Upper lobe of right lung (tissue), 1 donor: ENCODE measurements around the gene PPP1R3G. TPM values are rescaled to one million over a fixed set of nuclear protein-coding genes. Genes with fewer than 3 reads are reported as not detected.

Experiments
- ATAC-seq: fragments of 200-7000 bp; cut with Tn5 transposase; one replicate; pipeline ENCODE4 v1.9.1; 2020; ENCODE audit warnings: mild to moderate bottlenecking, moderate library complexity
- DNase-seq: peaks from one replicate; pipeline ENCODE4 v3.0.0-alpha.2; 2020
- H3K27ac ChIP-seq: fragments of 200-600 bp; one replicate; pipeline ENCODE4 v1.8.0; 2022
- H3K27me3 ChIP-seq: fragments of 200-600 bp; one replicate; pipeline ENCODE4 v1.8.0; 2022; ENCODE audit warnings: mild to moderate bottlenecking
- H3K36me3 ChIP-seq: fragments of 200-600 bp; one replicate; pipeline ENCODE4 v1.8.0; 2022
- H3K4me1 ChIP-seq: fragments of 200-600 bp; one replicate; pipeline ENCODE4 v1.8.0; 2022
- H3K4me3 ChIP-seq: fragments of 200-600 bp; one replicate; pipeline ENCODE4 v1.8.0; 2022; ENCODE audit warnings: mild to moderate bottlenecking
- H3K9me3 ChIP-seq: fragments of 200-600 bp; one replicate; pipeline ENCODE4 v1.8.0; 2022
- intact Hi-C: fragments of 100-400 bp; cut with DNase I; formaldehyde crosslinking; loops from one replicate; pipeline ENCODE4 v1.11.0; 2022
- total RNA-seq: library from RNA; stranded (reverse); fragmentation: NEBNext Ultra II Directional; extraction: Animal tissue kit (Norgen Biotek cat#: 25700); gene quantifications from one replicate; pipeline ENCODE4 v1.2.1, GENCODE V29; 2021
- TF ChIP-seq, protein P1 (sequence below): fragments of 200-600 bp; IDR thresholded peaks from one replicate; pipeline ENCODE4 v1.8.0; 2022; ENCODE audit warnings: antibody characterized with exemption
- donor health status: DM: no; HTN: yes; CAD: no; lungs with severe emphysema.

The PPP1R3G gene
- total RNA-seq, 1 donor from 2014 or later = 0.46 TPM

GRCh38 chr6:5108536-5109150 is 23.5 kb downstream of the PPP1R3G start:
- H3K27me3 ChIP-seq = no peaks in the 10 kb centered on the region
- TF ChIP-seq, protein P1, sequence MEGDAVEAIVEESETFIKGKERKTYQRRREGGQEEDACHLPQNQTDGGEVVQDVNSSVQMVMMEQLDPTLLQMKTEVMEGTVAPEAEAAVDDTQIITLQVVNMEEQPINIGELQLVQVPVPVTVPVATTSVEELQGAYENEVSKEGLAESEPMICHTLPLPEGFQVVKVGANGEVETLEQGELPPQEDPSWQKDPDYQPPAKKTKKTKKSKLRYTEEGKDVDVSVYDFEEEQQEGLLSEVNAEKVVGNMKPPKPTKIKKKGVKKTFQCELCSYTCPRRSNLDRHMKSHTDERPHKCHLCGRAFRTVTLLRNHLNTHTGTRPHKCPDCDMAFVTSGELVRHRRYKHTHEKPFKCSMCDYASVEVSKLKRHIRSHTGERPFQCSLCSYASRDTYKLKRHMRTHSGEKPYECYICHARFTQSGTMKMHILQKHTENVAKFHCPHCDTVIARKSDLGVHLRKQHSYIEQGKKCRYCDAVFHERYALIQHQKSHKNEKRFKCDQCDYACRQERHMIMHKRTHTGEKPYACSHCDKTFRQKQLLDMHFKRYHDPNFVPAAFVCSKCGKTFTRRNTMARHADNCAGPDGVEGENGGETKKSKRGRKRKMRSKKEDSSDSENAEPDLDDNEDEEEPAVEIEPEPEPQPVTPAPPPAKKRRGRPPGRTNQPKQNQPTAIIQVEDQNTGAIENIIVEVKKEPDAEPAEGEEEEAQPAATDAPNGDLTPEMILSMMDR = no peak
- no peak overlapping the region for H3K27ac ChIP-seq
- intact Hi-C loops = no loop called here
- no peaks in the 10 kb centered on the region for H3K9me3 ChIP-seq
- H3K36me3 ChIP-seq = no peaks in the 10 kb centered on the region
- DNase-seq (no peak), ATAC-seq (no peak)
- H3K4me3 ChIP-seq = no peak overlapping the region
- H3K4me1 ChIP-seq = no peaks in the 10 kb centered on the region

- no peak overlapping the region for H3K4me3 ChIP-seq
- intact Hi-C loops = no loop called here
- H3K4me1 ChIP-seq = no peaks in the 10 kb centered on the region
- DNase-seq (no peak), ATAC-seq (no peak)
- TF ChIP-seq, protein P1 = no peak
- H3K36me3 ChIP-seq = no peaks in the 10 kb centered on the region
- no peak overlapping the region for H3K27ac ChIP-seq
- no peaks in the 10 kb centered on the region for H3K27me3 ChIP-seq
- no peaks in the 10 kb centered on the region for H3K9me3 ChIP-seq
Observed at GRCh38 chr6:5109436-5109835, 24.3 kb downstream of the PPP1R3G start.

- Histone ChIP-seq H3K27ac (no peak overlapping the region), H3K4me1 (no peaks in the 10 kb centered on the region), H3K36me3 (no peaks in the 10 kb centered on the region), H3K27me3 (no peaks in the 10 kb centered on the region), H3K4me3 (no peak overlapping the region), H3K9me3 (no peaks in the 10 kb centered on the region)
- ATAC-seq (no peak), DNase-seq (no peak)
- intact Hi-C loops = no loop called here
- TF ChIP-seq, protein P1 = no peak
Observed at GRCh38 chr6:5110246-5110645, 25.1 kb downstream of the PPP1R3G start.

DNA sequence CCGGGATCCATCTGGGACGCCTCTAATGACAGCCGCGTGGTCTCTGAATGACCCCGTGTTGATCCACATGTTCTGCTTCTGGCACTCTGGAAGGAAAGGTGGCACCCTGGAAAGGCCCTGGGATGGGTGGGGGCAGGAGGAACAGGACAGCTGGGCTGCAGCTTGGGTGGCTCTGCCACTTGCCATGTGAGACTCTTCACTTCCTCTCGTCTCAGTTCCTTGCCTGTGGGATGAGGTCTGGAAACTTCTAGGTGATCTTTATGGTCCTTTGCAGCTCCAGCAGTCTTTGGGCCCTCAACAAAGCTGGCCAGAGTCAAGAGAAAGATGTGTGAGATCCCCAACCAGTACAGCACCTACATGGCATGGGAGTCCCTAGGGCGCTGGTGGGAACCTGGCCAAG is 26.5 kb downstream of the PPP1R3G start:
- no peak for ATAC-seq
- intact Hi-C loops = no loop called here
- H3K27me3 ChIP-seq = no peaks in the 10 kb centered on the region
- H3K9me3 ChIP-seq = no peaks in the 10 kb centered on the region
- H3K4me3 ChIP-seq = no peak overlapping the region
- TF ChIP-seq, protein P1 = no peak
- H3K4me1 ChIP-seq = no peaks in the 10 kb centered on the region
- H3K27ac ChIP-seq = no peak overlapping the region
- H3K36me3 ChIP-seq = no peaks in the 10 kb centered on the region
- no peak for DNase-seq

GRCh38 chr6:5112066-5112799 is 27.1 kb downstream of the PPP1R3G start:
- H3K4me1 ChIP-seq = no peaks in the 10 kb centered on the region
- no peaks in the 10 kb centered on the region for H3K27me3 ChIP-seq
- TF ChIP-seq, protein P1 = no peak
- DNase-seq = no peak
- intact Hi-C loops = no loop called here
- no peaks in the 10 kb centered on the region for H3K9me3 ChIP-seq
- H3K4me3 ChIP-seq = no peak overlapping the region
- ATAC-seq = no peak
- no peaks in the 10 kb centered on the region for H3K36me3 ChIP-seq
- no peak overlapping the region for H3K27ac ChIP-seq
